Panc1 (cell line): Measurements from ENCODE around the gene NPW. TPM values are rescaled to one million over a fixed set of nuclear protein-coding genes. Genes with fewer than 3 reads are reported as not detected.

ENCODE experiments used
- ATAC-seq: fragments of 200-7000 bp; cut with Tn5 transposase; 2 replicates; pipeline ENCODE4 v1.9.1; 2020; ENCODE audit warnings: mild to moderate bottlenecking, moderate library complexity
- BruUV-seq: library from RNA; stranded (reverse); fragments of 400-500 nt; replicated peaks from 2 replicates; lab custom pipeline; 2021; lab: Mats Ljungman, UMichigan
- CTCF ChIA-PET: fragments of 300-600 bp; sonication (Branson Sonifier 250); formaldehyde crosslinking; loops from one replicate; lab custom pipeline; 2022; ENCODE audit warnings: antibody characterized with exemption; lab: Charles Lee
- POLR2A ChIA-PET: fragments of 300-600 bp; sonication (Branson Sonifier 250); formaldehyde crosslinking; loops from one replicate; lab custom pipeline; 2022; ENCODE audit warnings: antibody characterized with exemption; lab: Charles Lee
- DNase-seq: peaks from one replicate; pipeline ENCODE4 v3.0.0-alpha.2; 2010; ENCODE audit warnings: low read depth, low spot score
- H3K27ac ChIP-seq: 2 replicates; pipeline ENCODE4 v1.5.1; 2011; ENCODE audit warnings: mild to moderate bottlenecking, low read length, inconsistent platforms
- H3K27me3 ChIP-seq: fragments of 200-500 bp; sonication (Bioruptor generic); 2 replicates; pipeline ENCODE4 v1.6.0; 2014; ENCODE audit warnings: low read length, inconsistent platforms; ENCODE audit not compliant: control insufficient read depth, insufficient read depth
- H3K36me3 ChIP-seq: fragments of 200-500 bp; sonication (Bioruptor generic); 2 replicates; pipeline ENCODE4 v1.5.1; 2014; ENCODE audit warnings: inconsistent platforms, mild to moderate bottlenecking, low read length, moderate library complexity; ENCODE audit not compliant: control insufficient read depth, insufficient read depth
- H3K4me1 ChIP-seq: 2 replicates; pipeline ENCODE4 v1.5.1; 2011; ENCODE audit warnings: inconsistent platforms, mild to moderate bottlenecking, low read length, moderate library complexity; ENCODE audit not compliant: control insufficient read depth, insufficient read depth
- H3K4me3 ChIP-seq, 2 experiments: 2 replicates each; pipeline ENCODE4 v1.5.1; 2011 to 2012; ENCODE audit warnings: low read depth in 2 of 2, low read length in 2 of 2, mild to moderate bottlenecking in 2 of 2, inconsistent platforms in 1 of 2, moderate library complexity in 1 of 2
- H3K9me3 ChIP-seq: fragments of 200-500 bp; sonication (Bioruptor generic); 2 replicates; pipeline ENCODE4 v1.5.1; 2014; ENCODE audit warnings: low read depth, mild to moderate bottlenecking, inconsistent platforms, low read length, moderate library complexity; ENCODE audit not compliant: control insufficient read depth, insufficient read depth
- CTCF ChIP-seq: fragments of 450-650 bp; IDR thresholded peaks from 2 replicates; pipeline ENCODE4 v1.5.1; 2017; ENCODE audit warnings: mild to moderate bottlenecking
- POLR2AphosphoS5 ChIP-seq: IDR thresholded peaks from 2 replicates; pipeline ENCODE4 v1.6.1; 2012; ENCODE audit warnings: mild to moderate bottlenecking, low read depth, low read length, moderate library complexity
- REST ChIP-seq, 2 experiments: IDR thresholded peaks; 2 replicates each; pipeline ENCODE4 v1.6.1; 2011 to 2012; ENCODE audit warnings: low read depth in 2 of 2, control low read depth in 1 of 2, low read length in 1 of 2, mild to moderate bottlenecking in 1 of 2, moderate library complexity in 1 of 2; ENCODE audit not compliant: insufficient read depth in 1 of 2
- SIN3A ChIP-seq: IDR thresholded peaks from 2 replicates; pipeline ENCODE4 v1.6.1; 2012; ENCODE audit warnings: low read depth, mild to moderate bottlenecking, low read length, moderate library complexity, borderline replicate concordance; ENCODE audit not compliant: insufficient read depth
- TCF7L2 ChIP-seq: IDR thresholded peaks from 2 replicates; pipeline ENCODE4 v1.6.1; 2011; ENCODE audit warnings: mild to moderate bottlenecking, low read depth, low read length, inconsistent platforms
- in situ Hi-C: cut with HindIII; loops from 2 replicates; pipeline ENCODE4 v1.10.0; 2016; ENCODE audit warnings: low sequenced_read_pairs, low pct_unique_long_range_greater_than_20kb
- intact Hi-C: fragments of 100-400 bp; cut with micrococcal nuclease; formaldehyde crosslinking; loops from one replicate; pipeline ENCODE4 v1.10.0; 2022; ENCODE audit not compliant: unreplicated experiment
- total RNA-seq: library from RNA; stranded (reverse); gene quantifications from one replicate; pipeline ENCODE4 v1.2.1, GENCODE V29; 2021; ENCODE audit not compliant: unreplicated experiment

Gene NPW
- total RNA-seq, 1 experiment from 2014 or later = 15.3 TPM

GRCh38 chr16:2028146-2028545 lies 8.6 kb downstream of the NPW start:
- Histone ChIP-seq H3K27ac (peak overlapping the region; percentile 76), H3K4me3 (peak overlapping the region; percentile 54 to 59), H3K9me3 (no peaks in the 10 kb centered on the region), H3K4me1 (peaks cover 70% of the 10 kb centered on the region), H3K36me3 (no peaks in the 10 kb centered on the region), H3K27me3 (no peaks in the 10 kb centered on the region)
- ChIA-PET POLR2A (no interaction called here), CTCF (no interaction called here)
- intact Hi-C loops = loop anchor here (10.0 kb wide), 1 partner anchor 117 kb away; the partner anchor contains the start of gene RAB26
- BruUV-seq = no TSS peak
- ATAC-seq (no peak), DNase-seq (no peak)
- no peak for TF ChIP-seq POLR2AphosphoS5
- TF ChIP-seq CTCF = no peak
- no peak for TF ChIP-seq REST (IDR thresholded peaks at IDR 0.05; ENCODE audit: insufficient read depth in 1 of 2, low read depth in 2 of 2, low read length in 1 of 2)
- no peak for TF ChIP-seq TCF7L2
- TF ChIP-seq SIN3A = no peak
- in situ Hi-C loops = no loop called here

- in situ Hi-C loops = no loop called here
- Histone ChIP-seq H3K27ac (peak overlapping the region; percentile 76), H3K9me3 (no peaks in the 10 kb centered on the region), H3K27me3 (no peaks in the 10 kb centered on the region), H3K4me3 (peak overlapping the region; percentile 54 to 59), H3K4me1 (peaks cover 72% of the 10 kb centered on the region), H3K36me3 (no peaks in the 10 kb centered on the region)
- intact Hi-C loops = loop anchor here (10.0 kb wide), 1 partner anchor 116 kb away; the partner anchor contains the start of gene RAB26
- no peak for DNase-seq
- ATAC-seq = no peak
- BruUV-seq = no TSS peak
- TF ChIP-seq CTCF (no peak), POLR2AphosphoS5 (no peak), TCF7L2 (no peak), SIN3A (no peak), REST (IDR thresholded peaks at IDR 0.05; ENCODE audit: insufficient read depth in 1 of 2, low read depth in 2 of 2, low read length in 1 of 2) (no peak)
- ChIA-PET POLR2A (no interaction called here), CTCF (no interaction called here)
Measured at GRCh38 chr16:2028620-2029220, 9.1 kb downstream of the NPW start.
